Stimulated activated memory B cell treated with anti-CD40 and anti-IgM and Interleukin-4, amounts not matched to agents 10 μg/mL and 1 μg/mL and 100 μg/mL, for 72 hours (primary cell): ENCODE results near the gene RPS27L.

Experiments used
- ATAC-seq: fragments of 150-1000 bp; cut with Tn5 transposase; 2 replicates; pipeline ENCODE4 v1.10.0; 2021
- H3K27ac Mint-ChIP-seq: one replicate; pipeline ENCODE4 v1.8.0; 2022; ENCODE audit warnings: mild to moderate bottlenecking, mixed read lengths
- H3K27me3 Mint-ChIP-seq: one replicate; pipeline ENCODE4 v1.8.0; 2022; ENCODE audit warnings: mixed read lengths
- H3K36me3 Mint-ChIP-seq: one replicate; pipeline ENCODE4 v1.8.0; 2022; ENCODE audit warnings: mixed read lengths
- H3K4me1 Mint-ChIP-seq: one replicate; pipeline ENCODE4 v1.8.0; 2022; ENCODE audit warnings: mixed read lengths
- H3K4me3 Mint-ChIP-seq: one replicate; pipeline ENCODE4 v1.8.0; 2022; ENCODE audit warnings: mild to moderate bottlenecking, moderate library complexity, mixed read lengths
- H3K9me3 Mint-ChIP-seq: one replicate; pipeline ENCODE4 v1.8.0; 2022; ENCODE audit warnings: mixed read lengths

RPS27L gene

GRCh38 chr15:63157118-63157843 lies at the start of gene RPS27L:
Gene RPS27L, minus strand, starts transcription at chr15:63157477. Its CDS starts 72 bp downstream, at chr15:63157405.
- ATAC-seq: peak; percentile 98
- Mint-ChIP-seq H3K4me1 (peaks cover 16% of the 10 kb centered on the region), H3K27me3 (no peaks in the 10 kb centered on the region), H3K27ac (peak within 1 kb of the TSS; percentile 98), H3K36me3 (peaks cover 6% of the 10 kb centered on the region), H3K4me3 (peak within 1 kb of the TSS; percentile 99), H3K9me3 (no peaks in the 10 kb centered on the region)

DNA sequence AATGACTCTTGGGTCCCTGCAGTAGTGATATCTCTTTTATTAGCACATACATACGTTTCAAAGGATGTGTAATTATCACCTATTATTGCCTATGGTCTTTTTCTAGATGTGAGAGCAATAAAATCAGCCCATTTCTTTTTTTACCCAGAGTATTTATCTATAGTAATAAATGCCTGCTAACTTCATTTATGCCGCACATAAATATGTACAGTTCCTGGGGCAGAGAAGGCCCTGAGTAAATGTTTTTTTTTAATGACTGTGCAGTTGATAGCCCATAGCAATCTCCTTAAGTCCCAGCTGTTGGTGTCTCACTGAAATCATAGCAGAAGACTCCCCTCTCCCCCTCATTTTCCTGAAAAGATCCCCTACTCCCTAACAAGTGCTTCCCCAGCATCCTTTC lies 48.8 kb upstream of the RPS27L start:
- Mint-ChIP-seq H3K27ac (peak overlapping the region; percentile 0), H3K4me1 (peaks cover 77% of the 10 kb centered on the region), H3K4me3 (no peak overlapping the region), H3K36me3 (peaks cover 32% of the 10 kb centered on the region), H3K9me3 (no peaks in the 10 kb centered on the region), H3K27me3 (no peaks in the 10 kb centered on the region)
- ATAC-seq: no peak

DNA sequence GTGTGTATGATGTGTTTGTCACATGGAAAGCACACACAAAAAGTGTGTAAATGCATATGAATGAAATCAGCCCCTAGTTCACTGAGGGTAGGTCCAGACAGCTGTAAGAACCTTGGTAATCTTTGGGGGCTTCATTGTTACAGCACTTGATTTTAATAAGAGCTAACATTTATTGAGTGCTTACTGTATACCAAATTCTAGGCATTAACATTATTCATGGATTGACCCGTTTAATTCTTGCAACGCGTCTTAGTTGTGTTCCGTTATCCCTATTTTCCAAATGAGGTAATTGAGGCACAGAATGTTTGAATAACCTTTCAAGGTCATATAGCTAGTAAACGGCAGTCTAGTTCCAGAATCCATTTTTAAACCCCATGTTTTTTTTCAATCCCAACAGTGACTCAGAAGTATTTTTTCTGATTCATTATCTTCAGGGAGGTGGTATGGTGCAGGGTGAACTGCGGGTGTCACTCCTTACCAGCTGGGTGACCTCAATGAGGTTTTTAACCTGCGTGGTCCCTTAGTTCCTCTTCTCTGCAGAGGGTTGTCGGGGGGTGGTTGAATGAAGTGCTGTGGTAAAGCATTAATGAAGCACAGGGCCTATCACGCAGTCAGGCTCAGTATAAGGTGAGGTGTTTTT lies 46.3 kb upstream of the RPS27L start:
- ATAC-seq: peak; percentile 98
- Mint-ChIP-seq H3K27ac (peak overlapping the region; percentile 62), H3K27me3 (no peaks in the 10 kb centered on the region), H3K4me3 (peak overlapping the region; percentile 6), H3K36me3 (peaks cover 39% of the 10 kb centered on the region), H3K9me3 (no peaks in the 10 kb centered on the region), H3K4me1 (peaks cover 83% of the 10 kb centered on the region)

GRCh38 chr15:63202861-63203260 lies 45.6 kb upstream of the RPS27L start:
- peaks cover 81% of the 10 kb centered on the region for H3K4me1 Mint-ChIP-seq
- peaks cover 38% of the 10 kb centered on the region for H3K36me3 Mint-ChIP-seq
- no peaks in the 10 kb centered on the region for H3K9me3 Mint-ChIP-seq
- no peak overlapping the region for H3K4me3 Mint-ChIP-seq
- H3K27ac Mint-ChIP-seq: no peak overlapping the region
- no peak for ATAC-seq
- H3K27me3 Mint-ChIP-seq: no peaks in the 10 kb centered on the region

- no peak for ATAC-seq
- H3K27me3 Mint-ChIP-seq: no peaks in the 10 kb centered on the region
- no peak overlapping the region for H3K4me3 Mint-ChIP-seq
- peaks cover 74% of the 10 kb centered on the region for H3K4me1 Mint-ChIP-seq
- H3K27ac Mint-ChIP-seq: no peak overlapping the region
- peaks cover 28% of the 10 kb centered on the region for H3K36me3 Mint-ChIP-seq
- H3K9me3 Mint-ChIP-seq: no peaks in the 10 kb centered on the region
These were observed 43.4 kb upstream of the RPS27L start for GRCh38 chr15:63200464-63201249.

DNA sequence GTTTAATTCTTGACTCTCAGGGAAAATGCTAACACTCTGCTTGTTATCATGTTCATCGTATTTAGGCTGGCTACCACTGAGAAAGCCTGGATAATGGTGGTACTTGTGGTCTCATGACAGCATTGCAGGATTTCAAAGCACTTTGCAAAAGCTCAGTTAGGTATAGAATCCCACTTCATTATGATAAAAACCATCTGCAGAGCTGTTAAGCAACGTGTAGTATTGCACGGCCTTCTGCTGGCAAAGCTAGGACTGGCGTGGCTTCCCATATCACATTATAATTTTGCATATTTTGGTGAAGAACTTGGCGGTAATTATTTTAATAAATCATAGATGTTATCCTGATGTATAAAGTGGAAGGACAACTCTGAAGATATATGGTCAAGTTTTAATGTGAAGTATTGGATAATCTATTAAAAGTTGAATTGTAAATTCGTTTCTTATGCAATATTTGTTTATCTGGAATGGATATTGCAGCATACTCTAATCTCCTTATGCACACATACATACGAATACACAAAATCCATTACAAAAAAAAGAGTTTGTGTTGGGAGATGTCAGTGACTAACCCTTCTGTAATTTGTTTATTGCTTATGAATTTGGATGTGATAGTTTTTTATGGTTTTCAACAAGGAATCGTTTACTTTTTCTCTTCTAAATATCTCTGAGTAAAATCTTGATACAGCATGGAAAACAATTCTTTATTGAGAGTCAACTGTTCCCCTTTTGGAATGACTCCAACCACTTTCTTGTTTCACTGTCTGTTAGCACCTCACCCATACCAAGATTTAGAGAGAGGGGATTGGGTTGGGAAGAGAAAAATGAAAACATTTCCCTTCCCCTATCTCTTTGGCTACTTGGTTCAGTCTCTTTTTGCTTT lies 41.3 kb upstream of the RPS27L start:
- no peak overlapping the region for H3K27ac Mint-ChIP-seq

GRCh38 chr15:63197626-63198025 lies 40.3 kb upstream of the RPS27L start:
- Mint-ChIP-seq H3K4me1 (peaks cover 75% of the 10 kb centered on the region), H3K36me3 (peaks cover 44% of the 10 kb centered on the region), H3K9me3 (no peaks in the 10 kb centered on the region), H3K4me3 (no peak overlapping the region), H3K27ac (no peak overlapping the region), H3K27me3 (no peaks in the 10 kb centered on the region)
- no peak for ATAC-seq

More for the DNA sequence above, 41.3 kb upstream of the RPS27L start:
- no peak overlapping the region for H3K4me3 Mint-ChIP-seq
- no peaks in the 10 kb centered on the region for H3K27me3 Mint-ChIP-seq
- H3K9me3 Mint-ChIP-seq: no peaks in the 10 kb centered on the region
- peaks cover 41% of the 10 kb centered on the region for H3K36me3 Mint-ChIP-seq
- peaks cover 79% of the 10 kb centered on the region for H3K4me1 Mint-ChIP-seq
- no peak for ATAC-seq

- H3K27ac Mint-ChIP-seq: peak overlapping the region; percentile 73
- ATAC-seq: no peak
- no peaks in the 10 kb centered on the region for H3K27me3 Mint-ChIP-seq
- peaks cover 46% of the 10 kb centered on the region for H3K36me3 Mint-ChIP-seq
- no peaks in the 10 kb centered on the region for H3K9me3 Mint-ChIP-seq
- H3K4me1 Mint-ChIP-seq: peaks cover 77% of the 10 kb centered on the region
- no peak overlapping the region for H3K4me3 Mint-ChIP-seq
These were observed 39.6 kb upstream of the RPS27L start for GRCh38 chr15:63196842-63197241.

DNA sequence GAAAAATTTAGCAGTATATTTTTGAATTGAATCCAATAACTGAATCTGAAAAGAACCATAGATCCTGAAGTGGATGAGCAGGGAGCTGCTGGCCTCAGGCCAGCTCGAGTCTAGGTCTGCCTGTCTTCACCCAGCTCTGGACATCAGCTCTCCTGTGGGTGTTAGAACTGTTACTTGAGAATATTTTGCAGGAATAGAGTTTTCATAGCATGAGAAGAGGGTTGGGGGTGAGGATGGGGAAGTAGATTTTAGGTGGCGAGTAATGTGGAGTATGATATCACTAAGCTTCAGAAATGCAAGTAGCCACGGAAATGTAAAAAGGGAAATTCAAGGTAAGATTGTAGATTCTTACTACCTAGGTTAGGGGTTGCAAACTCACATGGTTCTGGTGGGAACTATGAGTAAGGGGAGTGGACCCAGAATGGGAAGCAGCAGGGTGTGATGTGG lies 38.3 kb upstream of the RPS27L start:
- Mint-ChIP-seq H3K4me3 (peak overlapping the region; percentile 30), H3K36me3 (peaks cover 36% of the 10 kb centered on the region), H3K27me3 (no peaks in the 10 kb centered on the region), H3K4me1 (peaks cover 79% of the 10 kb centered on the region), H3K27ac (peak overlapping the region; percentile 73), H3K9me3 (no peaks in the 10 kb centered on the region)
- ATAC-seq: no peak

DNA sequence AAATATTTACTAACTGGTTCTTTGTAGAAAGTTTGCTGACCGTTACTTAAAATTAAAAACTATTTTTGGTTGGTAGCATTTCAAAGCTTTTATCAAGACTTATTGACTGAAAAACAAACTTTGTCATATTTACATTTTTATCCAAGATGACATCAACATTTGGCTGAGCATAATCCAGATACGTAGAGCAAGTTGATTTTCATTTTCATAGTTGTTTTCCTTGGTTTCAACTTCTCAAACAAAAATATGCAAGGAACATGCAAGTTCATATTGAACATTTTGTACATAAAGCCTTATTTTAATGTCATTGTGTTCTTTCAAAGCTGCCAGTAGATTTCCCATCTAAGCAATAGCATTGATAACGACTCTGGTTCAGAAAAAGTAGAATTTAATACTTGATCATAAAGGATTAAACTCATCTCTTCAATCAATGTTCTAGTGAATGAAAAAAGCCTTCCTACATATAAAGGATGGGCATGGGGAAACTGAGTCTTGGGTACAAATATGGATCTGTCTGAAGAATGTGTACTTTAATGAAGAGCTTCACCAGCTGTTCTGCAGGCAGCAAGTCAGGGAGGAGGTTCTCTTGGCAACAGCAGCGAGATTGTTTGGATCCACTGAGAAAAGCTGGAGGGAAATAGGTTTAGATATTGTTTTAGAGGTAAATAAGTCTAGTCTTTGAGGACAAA lies 37.7 kb upstream of the RPS27L start:
- Mint-ChIP-seq H3K4me1 (peaks cover 78% of the 10 kb centered on the region), H3K27ac (peak overlapping the region; percentile 73), H3K36me3 (peaks cover 36% of the 10 kb centered on the region), H3K9me3 (no peaks in the 10 kb centered on the region), H3K4me3 (peak overlapping the region; percentile 30), H3K27me3 (no peaks in the 10 kb centered on the region)
- ATAC-seq: no peak

- Mint-ChIP-seq H3K4me3 (peak overlapping the region; percentile 61), H3K4me1 (peaks cover 74% of the 10 kb centered on the region), H3K36me3 (peaks cover 39% of the 10 kb centered on the region), H3K27me3 (no peaks in the 10 kb centered on the region), H3K9me3 (no peaks in the 10 kb centered on the region), H3K27ac (peak overlapping the region; percentile 86)
- ATAC-seq: no peak
These were observed 37.0 kb upstream of the RPS27L start for GRCh38 chr15:63194302-63194701.

DNA sequence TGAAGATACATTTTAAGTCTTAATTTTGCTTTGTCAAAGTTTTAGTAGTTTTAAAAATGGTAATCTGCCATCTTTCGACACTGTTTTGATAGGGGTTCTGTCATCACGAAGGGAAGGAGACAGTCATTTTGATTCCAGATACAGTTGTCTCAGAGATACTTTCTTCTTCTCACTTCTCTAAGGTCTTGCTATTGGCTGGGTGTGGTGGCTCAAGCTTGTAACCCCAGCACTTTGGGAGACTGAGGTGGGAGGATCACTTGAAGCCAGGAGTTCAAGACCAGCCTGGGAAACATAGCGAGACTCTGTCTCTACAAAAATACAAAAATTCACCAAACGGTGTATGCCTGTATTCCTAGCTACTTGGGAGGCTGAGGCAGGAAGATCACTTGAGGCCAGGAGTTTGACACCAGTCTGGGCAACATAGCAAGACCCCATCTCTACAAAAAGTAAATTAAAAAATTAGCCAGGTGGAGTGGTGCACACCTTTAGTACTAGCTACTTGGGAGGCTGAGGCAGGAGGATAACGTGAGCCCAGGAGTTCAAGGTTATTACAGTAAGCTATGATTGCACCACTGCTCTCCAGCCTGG lies 35.4 kb upstream of the RPS27L start:
- H3K9me3 Mint-ChIP-seq: no peaks in the 10 kb centered on the region
- H3K27me3 Mint-ChIP-seq: no peaks in the 10 kb centered on the region
- peak overlapping the region; percentile 86 for H3K27ac Mint-ChIP-seq
- H3K4me1 Mint-ChIP-seq: peaks cover 71% of the 10 kb centered on the region
- no peak for ATAC-seq
- H3K36me3 Mint-ChIP-seq: peaks cover 32% of the 10 kb centered on the region
- H3K4me3 Mint-ChIP-seq: peak overlapping the region; percentile 97

DNA sequence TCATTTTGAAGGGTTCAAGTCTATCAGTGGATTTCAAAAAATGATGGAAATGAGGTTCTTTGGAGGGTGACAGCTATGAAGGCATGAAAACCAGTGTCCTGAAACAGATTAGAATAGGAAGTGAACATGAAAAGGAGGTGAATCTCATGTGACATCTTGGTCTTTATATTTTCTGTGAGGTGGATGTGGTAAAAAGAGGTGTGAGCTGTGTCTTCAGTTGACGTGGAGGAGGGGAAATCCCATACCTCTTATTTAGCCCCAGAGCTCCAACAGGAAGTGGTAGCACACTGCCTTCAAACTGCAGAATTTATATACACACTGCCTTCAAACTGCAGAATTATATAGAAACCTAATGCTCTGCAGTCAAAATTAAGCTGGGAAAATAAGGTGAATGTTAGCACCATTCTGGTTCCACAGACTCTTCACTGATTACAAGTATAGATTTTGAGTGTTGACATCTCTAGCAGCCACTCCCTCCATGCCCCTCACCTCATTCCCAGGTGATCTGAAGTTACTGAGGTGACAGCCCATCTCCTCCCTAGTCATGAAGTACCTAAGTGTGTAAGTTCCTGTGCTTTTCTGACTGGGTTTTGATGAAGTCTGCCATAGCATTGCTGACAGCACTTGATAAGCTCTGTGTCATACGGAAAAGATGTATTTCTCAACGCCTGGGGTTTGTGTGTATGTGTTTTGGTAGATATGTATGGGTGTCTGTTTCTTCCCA lies 34.8 kb upstream of the RPS27L start:
- Mint-ChIP-seq H3K4me3 (peak overlapping the region; percentile 97), H3K9me3 (no peaks in the 10 kb centered on the region), H3K27me3 (no peaks in the 10 kb centered on the region), H3K4me1 (peaks cover 67% of the 10 kb centered on the region), H3K36me3 (peaks cover 28% of the 10 kb centered on the region), H3K27ac (peak overlapping the region; percentile 86)
- ATAC-seq: peak; percentile 77
